Measurements from ENCODE around the gene YIPF2. TPM values are rescaled to one million over a fixed set of nuclear protein-coding genes. Genes with fewer than 3 reads are reported as not detected.

The YIPF2 gene
- total RNA-seq, 4 donors from 2014 or later = 30.5 to 60.1 (median 49.3) TPM

DNA sequence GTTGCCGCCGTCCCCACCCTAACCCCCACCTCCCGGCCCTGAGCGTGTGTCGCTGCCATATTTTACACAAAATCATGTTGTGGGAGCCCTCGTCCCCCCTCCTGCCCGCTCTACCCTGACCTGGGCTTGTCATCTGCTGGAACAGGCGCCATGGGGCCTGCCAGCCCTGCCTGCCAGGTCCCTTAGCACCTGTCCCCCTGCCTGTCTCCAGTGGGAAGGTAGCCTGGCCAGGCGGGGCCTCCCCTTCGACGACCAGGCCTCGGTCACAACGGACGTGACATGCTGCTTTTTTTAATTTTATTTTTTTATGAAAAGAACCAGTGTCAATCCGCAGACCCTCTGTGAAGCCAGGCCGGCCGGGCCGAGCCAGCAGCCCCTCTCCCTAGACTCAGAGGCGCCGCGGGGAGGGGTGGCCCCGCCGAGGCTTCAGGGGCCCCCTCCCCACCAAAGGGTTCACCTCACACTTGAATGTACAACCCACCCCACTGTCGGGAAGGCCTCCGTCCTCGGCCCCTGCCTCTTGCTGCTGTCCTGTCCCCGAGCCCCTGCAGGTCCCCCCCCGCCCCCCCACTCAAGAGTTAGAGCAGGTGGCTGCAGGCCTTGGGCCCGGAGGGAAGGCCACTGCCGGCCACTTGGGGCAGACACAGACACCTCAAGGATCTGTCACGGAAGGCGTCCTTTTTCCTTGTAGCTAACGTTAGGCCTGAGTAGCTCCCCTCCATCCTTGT lies 6.4 kb downstream of the YIPF2 start:
- H3K36me3 ChIP-seq = peaks cover 0 to 70% (median 0%) of the 10 kb centered on the region in 3 donors
- H3K4me1 ChIP-seq = peaks cover 0 to 3% (median 0%) of the 10 kb centered on the region in 4 donors
- H3K9me3 ChIP-seq = no peaks in the 10 kb centered on the region
- H3K4me3 ChIP-seq = no peak overlapping the region
- DNase-seq = no peak
- no peaks in the 10 kb centered on the region for H3K27me3 ChIP-seq
- no peak overlapping the region for H3K27ac ChIP-seq
- TF ChIP-seq, protein P1, sequence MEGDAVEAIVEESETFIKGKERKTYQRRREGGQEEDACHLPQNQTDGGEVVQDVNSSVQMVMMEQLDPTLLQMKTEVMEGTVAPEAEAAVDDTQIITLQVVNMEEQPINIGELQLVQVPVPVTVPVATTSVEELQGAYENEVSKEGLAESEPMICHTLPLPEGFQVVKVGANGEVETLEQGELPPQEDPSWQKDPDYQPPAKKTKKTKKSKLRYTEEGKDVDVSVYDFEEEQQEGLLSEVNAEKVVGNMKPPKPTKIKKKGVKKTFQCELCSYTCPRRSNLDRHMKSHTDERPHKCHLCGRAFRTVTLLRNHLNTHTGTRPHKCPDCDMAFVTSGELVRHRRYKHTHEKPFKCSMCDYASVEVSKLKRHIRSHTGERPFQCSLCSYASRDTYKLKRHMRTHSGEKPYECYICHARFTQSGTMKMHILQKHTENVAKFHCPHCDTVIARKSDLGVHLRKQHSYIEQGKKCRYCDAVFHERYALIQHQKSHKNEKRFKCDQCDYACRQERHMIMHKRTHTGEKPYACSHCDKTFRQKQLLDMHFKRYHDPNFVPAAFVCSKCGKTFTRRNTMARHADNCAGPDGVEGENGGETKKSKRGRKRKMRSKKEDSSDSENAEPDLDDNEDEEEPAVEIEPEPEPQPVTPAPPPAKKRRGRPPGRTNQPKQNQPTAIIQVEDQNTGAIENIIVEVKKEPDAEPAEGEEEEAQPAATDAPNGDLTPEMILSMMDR (IDR thresholded peaks at IDR 0.05) = no peak
- TF ChIP-seq POLR2A (IDR thresholded peaks at IDR 0.05) = no peak

DNA sequence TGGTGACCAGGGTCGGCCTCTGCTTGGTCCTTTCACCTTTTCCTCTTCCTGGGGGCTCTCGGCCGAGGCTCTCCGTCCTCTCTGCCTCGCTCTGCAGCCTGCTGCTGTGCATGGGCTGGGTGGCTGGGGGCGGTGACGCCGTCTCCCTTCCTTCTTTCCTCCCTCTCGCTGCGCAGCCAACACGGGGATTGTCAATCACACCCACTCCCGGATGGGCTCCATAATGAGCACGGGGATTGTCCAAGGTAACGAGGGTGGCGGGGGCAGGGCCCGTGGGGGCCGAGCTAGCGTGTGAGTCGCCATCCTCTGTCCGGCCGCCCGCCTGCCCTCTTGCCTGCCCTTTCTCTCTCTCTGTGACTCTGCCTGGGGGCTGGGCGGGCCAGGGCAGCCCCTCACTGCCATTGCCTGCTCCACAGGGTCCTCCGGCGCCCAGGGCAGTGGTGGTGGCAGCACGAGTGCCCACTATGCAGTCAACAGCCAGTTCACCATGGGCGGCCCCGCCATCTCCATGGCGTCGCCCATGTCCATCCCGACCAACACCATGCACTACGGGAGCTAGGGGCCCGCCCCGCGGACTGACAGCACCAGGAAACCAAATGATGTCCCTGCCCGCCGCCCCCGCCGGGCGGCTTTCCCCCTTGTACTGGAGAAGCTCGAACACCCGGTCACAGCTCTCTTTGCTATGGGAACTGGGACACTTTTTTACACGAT lies 7.1 kb downstream of the YIPF2 start:
- Histone ChIP-seq H3K4me1 (no peaks in the 10 kb centered on the region), H3K36me3 (peaks cover 0 to 76% (median 0%) of the 10 kb centered on the region in 3 donors), H3K27me3 (no peaks in the 10 kb centered on the region), H3K27ac (no peak overlapping the region), H3K9me3 (no peaks in the 10 kb centered on the region), H3K4me3 (no peak overlapping the region)
- TF ChIP-seq POLR2A (IDR thresholded peaks at IDR 0.05) = no peak
- no peak for DNase-seq

DNA sequence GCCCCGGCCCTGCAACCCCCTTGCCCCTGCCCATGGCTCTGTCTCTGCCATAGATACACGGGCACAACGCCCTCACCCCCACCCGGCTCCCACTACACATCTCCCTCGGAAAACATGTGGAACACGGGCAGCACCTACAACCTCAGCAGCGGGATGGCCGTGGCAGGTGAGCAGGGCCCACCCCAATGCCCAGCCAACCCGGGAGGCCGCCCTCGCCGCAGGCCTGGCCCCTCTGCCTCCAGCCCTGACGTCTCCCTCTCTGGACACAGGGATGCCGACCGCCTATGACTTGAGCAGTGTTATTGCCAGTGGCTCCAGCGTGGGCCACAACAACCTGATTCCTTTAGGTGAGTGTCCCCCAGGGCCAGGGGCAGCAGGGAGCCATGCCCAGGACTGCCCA lies 7.7 kb downstream of the YIPF2 start:
- no peaks in the 10 kb centered on the region for H3K27me3 ChIP-seq
- H3K4me1 ChIP-seq = no peaks in the 10 kb centered on the region
- DNase-seq = peak in 1 of 3 donors; percentile 49
- no peak for TF ChIP-seq POLR2A (IDR thresholded peaks at IDR 0.05)
- TF ChIP-seq, protein P1 (IDR thresholded peaks at IDR 0.05) = no peak
- no peak overlapping the region for H3K4me3 ChIP-seq
- H3K36me3 ChIP-seq = peaks cover 0 to 81% (median 0%) of the 10 kb centered on the region in 3 donors
- H3K27ac ChIP-seq = no peak overlapping the region
- H3K9me3 ChIP-seq = no peaks in the 10 kb centered on the region

DNA sequence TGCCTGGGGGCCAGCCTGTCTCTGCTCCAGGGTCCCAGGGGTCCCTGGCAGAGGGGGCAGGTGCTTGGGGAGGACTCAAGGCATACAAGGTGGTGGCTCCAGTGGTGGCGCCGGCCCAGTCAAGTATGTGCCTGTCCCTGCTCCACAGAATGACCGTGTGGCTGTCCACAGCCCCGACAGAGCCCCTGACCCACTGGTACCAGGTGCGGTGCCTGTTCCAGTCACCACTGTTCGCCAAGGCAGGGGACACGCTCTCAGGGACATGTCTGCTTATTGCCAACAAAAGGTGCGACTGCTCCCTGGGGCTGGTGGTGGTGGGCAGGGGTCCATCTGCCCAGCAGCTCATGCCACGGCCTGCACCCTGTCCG lies 8.2 kb downstream of the YIPF2 start:
- no peak overlapping the region for H3K27ac ChIP-seq
- H3K36me3 ChIP-seq = peaks cover 0 to 79% (median 0%) of the 10 kb centered on the region in 3 donors
- TF ChIP-seq, protein P1 (IDR thresholded peaks at IDR 0.05) = no peak
- no peak for TF ChIP-seq POLR2A (IDR thresholded peaks at IDR 0.05)
- no peaks in the 10 kb centered on the region for H3K9me3 ChIP-seq
- no peaks in the 10 kb centered on the region for H3K27me3 ChIP-seq
- no peak overlapping the region for H3K4me3 ChIP-seq
- H3K4me1 ChIP-seq = no peaks in the 10 kb centered on the region
- DNase-seq = no peak

DNA sequence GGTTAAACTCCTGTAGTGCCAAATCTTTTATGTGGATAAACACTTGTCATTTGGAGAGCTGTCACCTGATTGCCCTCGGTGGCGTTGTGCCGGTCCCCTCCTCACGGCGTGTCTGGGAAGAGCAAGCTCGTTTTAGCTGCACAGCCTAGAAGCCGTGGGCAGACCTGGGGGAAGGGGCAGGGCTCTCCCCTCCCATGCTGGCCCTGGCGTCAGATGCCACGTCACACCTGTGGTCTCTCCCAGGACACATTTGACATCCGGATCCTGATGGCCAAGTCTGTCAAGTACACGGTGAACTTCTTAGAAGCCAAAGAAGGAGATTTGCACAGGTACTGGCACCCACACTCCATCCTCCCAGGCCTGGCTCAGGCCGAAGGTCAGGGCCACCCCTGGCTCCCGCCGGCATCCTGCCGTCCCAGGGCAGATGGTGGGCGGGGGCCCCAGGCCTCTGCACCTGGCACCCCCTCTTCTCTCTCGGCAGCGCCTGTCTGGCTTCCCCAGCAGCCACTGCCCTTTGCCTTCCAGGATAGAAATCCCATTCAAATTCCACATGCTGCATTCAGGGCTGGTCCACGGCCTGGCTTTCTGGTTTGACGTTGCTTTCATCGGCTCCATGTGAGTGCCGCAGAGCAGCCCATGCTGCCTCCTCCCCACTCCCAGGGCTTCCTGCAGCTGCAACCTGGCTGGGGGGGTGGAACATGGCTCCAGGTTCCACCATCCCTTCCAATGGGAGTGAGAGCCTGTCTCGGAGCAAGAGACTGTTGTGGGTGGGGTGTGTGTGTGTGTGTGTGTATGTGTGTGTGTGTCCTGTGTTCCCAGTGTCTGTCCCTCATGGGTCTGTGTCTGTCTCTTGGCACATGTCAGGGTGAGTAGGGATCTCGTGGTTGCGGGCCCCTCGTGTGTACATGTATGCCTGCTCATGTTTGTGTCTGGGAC lies 8.8 kb downstream of the YIPF2 start:
- Histone ChIP-seq H3K27ac (no peak overlapping the region), H3K9me3 (no peaks in the 10 kb centered on the region), H3K4me1 (no peaks in the 10 kb centered on the region), H3K27me3 (no peaks in the 10 kb centered on the region), H3K36me3 (peaks cover 0 to 81% (median 0%) of the 10 kb centered on the region in 3 donors), H3K4me3 (no peak overlapping the region)
- no peak for DNase-seq
- TF ChIP-seq, protein P1 (IDR thresholded peaks at IDR 0.05) = no peak
- TF ChIP-seq POLR2A (IDR thresholded peaks at IDR 0.05) = no peak

Data from Peyer's patch (tissue), 4 donors.